Measurements from ENCODE around the gene NT5DC3. TPM values are rescaled to one million over a fixed set of nuclear protein-coding genes. Genes with fewer than 3 reads are reported as not detected.

NT5DC3 gene
- total and polyA plus RNA-seq, 2 of the 13 experiments (the other 11 are each of a cell fraction or from before 2014, with no cell fraction given) = 3.2 to 6.6 TPM

- POLR2A ChIA-PET = no interaction called here
- intact Hi-C loops (cut with micrococcal nuclease; ENCODE audit: unreplicated experiment) = no loop called here
- H3K9me3 ChIP-seq (ENCODE audit: low read length) = no peaks in the 10 kb centered on the region
- H3K9ac ChIP-seq (ENCODE audit: insufficient read depth, low read depth, low read length) = no peak overlapping the region
- no peaks in the 10 kb centered on the region for H4K20me1 ChIP-seq (ENCODE audit: insufficient read depth, low read length)
- no peaks in the 10 kb centered on the region for H3K27me3 ChIP-seq (ENCODE audit: control insufficient read depth in 1 of 2, insufficient read depth in 2 of 2, low read length in 2 of 2)
- H2AFZ ChIP-seq (ENCODE audit: low read length) = no peak overlapping the region
- H3K79me2 ChIP-seq (ENCODE audit: insufficient read depth, low read length) = no peaks in the 10 kb centered on the region
- no TSS peak for BruUV-seq (replicated peaks)
- peaks cover 35% of the 10 kb centered on the region for H3K4me1 ChIP-seq (ENCODE audit: insufficient read depth, low read length)
- DNase-seq (ENCODE audit: low spot score) (no peak), ATAC-seq (no peak), FAIRE-seq (no peak)
- CTCF ChIA-PET (ENCODE audit: low intra/inter-chr PET ratio, low total read pairs) = no interaction called here
- no peak overlapping the region for H3K4me3 ChIP-seq (replicated peaks in 1 of 3; ENCODE audit: insufficient read depth in 1 of 3, low read depth in 2 of 3, low read length in 3 of 3)
- peaks cover 10 to 43% of the 10 kb centered on the region in 2 experiments for H3K36me3 ChIP-seq (replicated peaks in 1 of 2; ENCODE audit: control insufficient read depth in 1 of 2, insufficient read depth in 2 of 2, low read length in 2 of 2)
- no peak overlapping the region for H3K4me2 ChIP-seq (ENCODE audit: low read depth, low read length)
- 94% methylated on average over 4 of the region's 4 CpGs for WGBS (ENCODE audit: low lambda C conversion rate)
- in situ Hi-C loops (cut with HindIII; ENCODE audit: extremely low pct_ligation_motif_present, low pct_unique_long_range_greater_than_20kb) = no loop called here
- no peak overlapping the region for H3K27ac ChIP-seq (ENCODE audit: extremely low read length, insufficient read depth, low read length)
- no peak for TF ChIP-seq RAD51 (IDR thresholded peaks at IDR 0.05; ENCODE audit: borderline replicate concordance)
- no peak for TF ChIP-seq KAT2B (IDR thresholded peaks at IDR 0.05; ENCODE audit: borderline replicate concordance, low read depth, low read length)
- TF ChIP-seq ZNF83 (CRISPR knock-in tag; IDR thresholded peaks at IDR 0.05; ENCODE audit: borderline replicate concordance) = no peak
- TF ChIP-seq THAP9 (CRISPR knock-in tag; IDR thresholded peaks at IDR 0.05; ENCODE audit: borderline replicate concordance) = no peak
- no peak for TF ChIP-seq ZNF253 (CRISPR knock-in tag; IDR thresholded peaks at IDR 0.05; ENCODE audit: borderline replicate concordance)
- no peak for TF ChIP-seq NR0B2 (CRISPR knock-in tag; IDR thresholded peaks at IDR 0.05)
- TF ChIP-seq ZNF577 (CRISPR knock-in tag; IDR thresholded peaks at IDR 0.05; ENCODE audit: borderline replicate concordance, low read depth) = no peak
- no peak for TF ChIP-seq YEATS2 (CRISPR knock-in tag; IDR thresholded peaks at IDR 0.05; ENCODE audit: borderline replicate concordance)
- no peak for TF ChIP-seq MED1 (CRISPR knock-in tag; IDR thresholded peaks at IDR 0.05)
- TF ChIP-seq POLR2G (IDR thresholded peaks at IDR 0.05; ENCODE audit: low read depth, low read length) = no peak
- no peak for TF ChIP-seq ATF2 (CRISPR knock-in tag; IDR thresholded peaks at IDR 0.05)
- no peak for TF ChIP-seq LBX2 (CRISPR knock-in tag; IDR thresholded peaks at IDR 0.05; ENCODE audit: borderline replicate concordance)
- no peak for TF ChIP-seq FOXA3 (CRISPR knock-in tag; IDR thresholded peaks at IDR 0.05)
- no peak for TF ChIP-seq CHD2 (IDR thresholded peaks at IDR 0.05; ENCODE audit: low read depth, low read length)
- no peak for TF ChIP-seq ZNF446 (CRISPR knock-in tag; IDR thresholded peaks at IDR 0.05)
- no peak for TF ChIP-seq ZNF512B (CRISPR knock-in tag; IDR thresholded peaks at IDR 0.05; ENCODE audit: borderline replicate concordance)
- no peak for TF ChIP-seq ZNF747 (CRISPR knock-in tag; IDR thresholded peaks at IDR 0.05; ENCODE audit: borderline replicate concordance)
- no peak for TF ChIP-seq HNRNPL (IDR thresholded peaks at IDR 0.05; ENCODE audit: low read depth, low read length)
Observed at GRCh38 chr12:103798586-103798985, 42.4 kb downstream of the NT5DC3 start.

Measured in HepG2 (cell line).